ENCODE data around the gene FGD3.

Gene FGD3

DNA sequence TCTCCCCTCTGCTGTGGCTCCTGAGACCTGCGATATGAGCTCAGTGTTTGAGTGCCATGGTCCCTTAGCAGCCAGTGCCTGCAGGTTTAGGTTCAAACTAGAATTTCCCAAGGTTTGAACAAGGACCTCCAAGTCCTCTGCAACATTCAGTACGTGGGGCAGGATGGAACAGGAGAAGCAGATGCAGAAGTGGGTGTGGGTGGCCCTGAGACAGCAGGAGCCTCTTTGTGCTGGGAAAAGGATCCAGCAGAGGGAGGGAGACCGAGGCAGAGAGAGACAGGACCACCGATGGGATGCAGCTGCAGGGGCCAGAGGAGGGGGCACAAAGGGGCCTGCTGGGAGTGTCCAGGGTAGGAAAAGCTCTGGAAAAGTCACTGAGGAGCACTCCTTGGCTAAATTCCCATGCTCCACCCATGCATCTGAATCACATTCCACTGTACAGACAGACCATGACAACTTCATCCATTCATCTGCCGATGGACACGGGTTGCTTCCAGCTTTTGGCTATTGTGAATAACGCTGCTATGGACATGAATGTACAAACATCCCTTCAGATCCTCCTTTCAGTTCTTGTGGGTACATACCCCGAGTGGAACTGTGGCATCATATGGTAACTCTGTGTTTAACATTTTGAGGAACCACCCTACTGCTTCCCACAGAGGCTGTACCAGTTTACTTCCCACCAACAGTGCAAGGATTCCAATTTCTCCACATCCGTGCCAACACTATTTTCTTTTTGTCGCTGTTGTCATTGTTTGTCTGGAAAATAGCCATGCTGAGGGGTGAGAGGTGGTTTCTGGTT lies 84.5 kb downstream of the FGD3 start:
- TF ChIP-seq, protein P1, sequence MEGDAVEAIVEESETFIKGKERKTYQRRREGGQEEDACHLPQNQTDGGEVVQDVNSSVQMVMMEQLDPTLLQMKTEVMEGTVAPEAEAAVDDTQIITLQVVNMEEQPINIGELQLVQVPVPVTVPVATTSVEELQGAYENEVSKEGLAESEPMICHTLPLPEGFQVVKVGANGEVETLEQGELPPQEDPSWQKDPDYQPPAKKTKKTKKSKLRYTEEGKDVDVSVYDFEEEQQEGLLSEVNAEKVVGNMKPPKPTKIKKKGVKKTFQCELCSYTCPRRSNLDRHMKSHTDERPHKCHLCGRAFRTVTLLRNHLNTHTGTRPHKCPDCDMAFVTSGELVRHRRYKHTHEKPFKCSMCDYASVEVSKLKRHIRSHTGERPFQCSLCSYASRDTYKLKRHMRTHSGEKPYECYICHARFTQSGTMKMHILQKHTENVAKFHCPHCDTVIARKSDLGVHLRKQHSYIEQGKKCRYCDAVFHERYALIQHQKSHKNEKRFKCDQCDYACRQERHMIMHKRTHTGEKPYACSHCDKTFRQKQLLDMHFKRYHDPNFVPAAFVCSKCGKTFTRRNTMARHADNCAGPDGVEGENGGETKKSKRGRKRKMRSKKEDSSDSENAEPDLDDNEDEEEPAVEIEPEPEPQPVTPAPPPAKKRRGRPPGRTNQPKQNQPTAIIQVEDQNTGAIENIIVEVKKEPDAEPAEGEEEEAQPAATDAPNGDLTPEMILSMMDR (conservative IDR thresholded peaks at IDR 0.05; ENCODE audit: low read length) = no peak
- H3K4me3 ChIP-seq (ENCODE audit: low read length) = no peak overlapping the region
- DNase-seq (ENCODE audit: low read depth) = no peak

- TF ChIP-seq, protein P1 (conservative IDR thresholded peaks at IDR 0.05; ENCODE audit: low read length) = no peak
- H3K4me3 ChIP-seq (ENCODE audit: low read length) = no peak overlapping the region
- DNase-seq (ENCODE audit: low read depth) = no peak
These were observed 85.2 kb downstream of the FGD3 start for GRCh38 chr9:93032545-93032944.

DNA sequence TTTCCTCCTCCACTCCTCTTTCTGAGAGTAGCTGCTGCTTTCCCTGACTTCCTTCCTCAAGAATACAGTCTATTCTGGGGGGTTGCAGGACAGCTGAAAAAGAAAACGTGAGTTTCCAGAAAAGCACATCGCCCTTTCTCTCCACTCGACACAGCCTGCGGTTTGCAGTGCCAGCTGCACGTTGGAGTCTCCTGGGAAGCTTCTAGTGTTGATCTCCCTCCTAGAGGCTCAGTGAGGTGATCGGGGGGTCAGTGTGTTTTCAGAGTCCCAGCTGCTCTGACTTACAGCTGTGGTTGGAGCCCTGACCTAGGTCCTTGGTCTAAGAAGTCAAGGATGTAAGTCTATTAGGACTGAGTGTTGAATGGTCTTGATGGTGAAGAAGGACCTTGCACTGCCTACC lies 86.2 kb downstream of the FGD3 start:
- DNase-seq (ENCODE audit: low read depth) = no peak
- TF ChIP-seq, protein P1 (conservative IDR thresholded peaks at IDR 0.05; ENCODE audit: low read length) = no peak
- H3K4me3 ChIP-seq (ENCODE audit: low read length) = no peak overlapping the region

- TF ChIP-seq, protein P1 (conservative IDR thresholded peaks at IDR 0.05; ENCODE audit: low read length) = no peak
- no peak overlapping the region for H3K4me3 ChIP-seq (ENCODE audit: low read length)
- no peak for DNase-seq (ENCODE audit: low read depth)
These were observed 87.9 kb downstream of the FGD3 start for GRCh38 chr9:93035106-93035660.

DNA sequence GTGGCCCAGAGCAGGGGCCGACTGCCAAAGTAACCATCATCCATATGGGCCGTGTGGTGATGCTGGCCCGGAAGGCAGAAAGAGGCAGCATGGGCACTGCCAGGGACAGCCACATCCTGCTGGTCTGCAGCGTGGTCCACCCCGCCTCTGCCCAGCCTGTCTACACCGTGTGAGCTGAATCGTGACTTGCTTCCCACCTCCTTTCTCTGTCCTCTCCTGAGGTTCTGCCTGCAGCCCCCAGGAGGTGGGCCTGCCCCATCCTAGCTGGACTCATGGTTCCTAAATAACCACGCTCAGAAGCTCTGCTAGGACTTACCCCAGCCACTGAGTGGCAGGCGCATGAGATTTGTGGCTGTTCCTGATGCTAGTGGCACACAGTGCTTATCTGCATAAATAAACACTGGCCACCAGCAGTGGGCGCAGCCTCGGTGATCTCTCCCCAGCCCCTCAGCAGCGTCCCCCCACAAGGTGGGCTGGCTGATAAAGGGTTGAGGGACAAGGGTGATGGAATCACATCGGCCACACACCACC lies 88.6 kb downstream of the FGD3 start:
- no peak for DNase-seq (ENCODE audit: low read depth)
- no peak overlapping the region for H3K4me3 ChIP-seq (ENCODE audit: low read length)
- TF ChIP-seq, protein P1 (conservative IDR thresholded peaks at IDR 0.05; ENCODE audit: low read length) = no peak

DNA sequence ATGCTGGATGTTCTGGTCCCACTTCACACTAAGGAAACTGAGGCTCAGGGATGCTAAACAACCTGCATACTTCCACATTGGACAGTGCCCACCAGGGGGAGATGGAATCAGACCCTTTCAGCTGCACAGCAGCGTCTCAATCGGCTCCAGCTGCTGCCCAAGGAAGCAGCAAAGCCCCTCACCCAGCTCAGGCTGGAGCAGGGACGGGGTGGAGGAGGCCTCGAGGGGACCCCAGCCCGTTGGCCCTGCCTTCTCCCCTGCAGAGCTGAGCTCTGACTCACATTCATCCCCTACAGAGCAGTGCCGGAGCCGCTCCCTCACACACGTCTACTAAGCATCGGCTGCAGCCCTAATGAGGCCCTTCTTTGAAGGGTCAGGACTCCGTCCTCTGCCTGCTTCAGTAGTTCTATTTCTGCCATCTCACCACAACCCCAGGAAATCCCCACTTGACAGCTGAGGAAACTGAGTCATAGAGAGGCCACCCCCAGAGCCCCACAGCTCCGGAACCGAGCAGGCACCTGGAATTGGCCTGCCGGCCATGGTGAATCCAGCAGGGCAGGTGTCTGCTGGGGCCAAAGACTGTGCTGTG lies 89.7 kb downstream of the FGD3 start:
- TF ChIP-seq, protein P1 (conservative IDR thresholded peaks at IDR 0.05; ENCODE audit: low read length) = no peak
- no peak for DNase-seq (ENCODE audit: low read depth)
- no peak overlapping the region for H3K4me3 ChIP-seq (ENCODE audit: low read length)
